ENCODE data around the gene B4GALNT3. TPM values are rescaled to one million over a fixed set of nuclear protein-coding genes. Genes with fewer than 3 reads are reported as not detected.

Gene B4GALNT3
- total RNA-seq, 1 experiment from 2014 or later: 77.9 TPM

DNA sequence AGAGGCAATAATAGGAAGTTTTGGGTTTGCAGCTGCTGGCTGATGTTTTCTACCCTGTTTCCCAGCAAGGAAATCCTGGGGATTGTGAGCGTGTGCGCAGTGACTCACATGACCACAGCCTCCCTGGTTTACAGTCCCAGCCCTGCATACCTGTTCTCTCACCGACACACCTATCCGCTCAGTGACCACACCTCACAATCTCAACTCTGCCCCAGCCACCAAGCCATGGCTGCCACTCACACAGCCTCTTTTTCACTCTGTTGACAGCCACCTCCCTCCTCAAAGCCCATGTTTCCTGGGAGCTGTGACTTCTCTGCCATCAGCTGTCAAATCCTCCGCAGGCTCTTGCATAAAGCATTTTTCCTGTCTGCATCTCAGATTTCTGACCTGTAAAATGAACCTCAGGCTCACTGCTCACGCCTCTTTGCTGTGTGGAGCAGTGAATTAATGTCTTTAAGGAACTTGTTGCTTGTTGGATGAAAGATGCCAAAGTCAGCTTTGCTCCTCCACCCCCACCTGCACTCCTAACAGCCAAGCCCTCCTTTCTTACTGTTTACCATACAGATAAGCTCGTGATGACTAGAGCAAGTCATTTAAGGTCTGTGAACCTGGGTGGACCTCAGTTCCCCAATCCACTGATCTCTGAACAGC, 43.5 kb downstream of the B4GALNT3 start:
- Histone ChIP-seq H3K9me3 (no peaks in the 10 kb centered on the region), H3K4me1 (peaks cover 66% of the 10 kb centered on the region), H3K4me3 (ENCODE audit: low read depth, low read length) (peak overlapping the region; percentile 11; the same call in 1 of the 2 replicates), H3K27me3 (replicated peaks; ENCODE audit: control insufficient read depth, insufficient read depth, low read length) (no peaks in the 10 kb centered on the region), H3K36me3 (ENCODE audit: control insufficient read depth, insufficient read depth, low read length) (no peaks in the 10 kb centered on the region; the same call in 1 of the 2 replicates)
- no TSS peak for BruUV-seq (replicated peaks)
- Mint-ChIP-seq H3K9me3 (ENCODE audit: unreplicated experiment) (no peaks in the 10 kb centered on the region), H3K4me3 (ENCODE audit: unreplicated experiment) (peak overlapping the region; percentile 71), H3K27ac (ENCODE audit: unreplicated experiment) (peak overlapping the region; percentile 85), H3K27me3 (ENCODE audit: insufficient read depth, unreplicated experiment) (no peaks in the 10 kb centered on the region), H3K4me1 (ENCODE audit: low read depth, unreplicated experiment) (peaks cover 40% of the 10 kb centered on the region), H3K36me3 (ENCODE audit: insufficient read depth, unreplicated experiment) (peaks cover 25% of the 10 kb centered on the region)
- peak; percentile 86 to 95 for DNase-seq
- intact Hi-C loops (cut with micrococcal nuclease; ENCODE audit: unreplicated experiment): loop anchor here (1.0 to 2.0 kb wide), 5 partner anchors 10 to 52 kb away; no protein-coding TSS in a partner anchor
- TF ChIP-seq, protein P1, sequence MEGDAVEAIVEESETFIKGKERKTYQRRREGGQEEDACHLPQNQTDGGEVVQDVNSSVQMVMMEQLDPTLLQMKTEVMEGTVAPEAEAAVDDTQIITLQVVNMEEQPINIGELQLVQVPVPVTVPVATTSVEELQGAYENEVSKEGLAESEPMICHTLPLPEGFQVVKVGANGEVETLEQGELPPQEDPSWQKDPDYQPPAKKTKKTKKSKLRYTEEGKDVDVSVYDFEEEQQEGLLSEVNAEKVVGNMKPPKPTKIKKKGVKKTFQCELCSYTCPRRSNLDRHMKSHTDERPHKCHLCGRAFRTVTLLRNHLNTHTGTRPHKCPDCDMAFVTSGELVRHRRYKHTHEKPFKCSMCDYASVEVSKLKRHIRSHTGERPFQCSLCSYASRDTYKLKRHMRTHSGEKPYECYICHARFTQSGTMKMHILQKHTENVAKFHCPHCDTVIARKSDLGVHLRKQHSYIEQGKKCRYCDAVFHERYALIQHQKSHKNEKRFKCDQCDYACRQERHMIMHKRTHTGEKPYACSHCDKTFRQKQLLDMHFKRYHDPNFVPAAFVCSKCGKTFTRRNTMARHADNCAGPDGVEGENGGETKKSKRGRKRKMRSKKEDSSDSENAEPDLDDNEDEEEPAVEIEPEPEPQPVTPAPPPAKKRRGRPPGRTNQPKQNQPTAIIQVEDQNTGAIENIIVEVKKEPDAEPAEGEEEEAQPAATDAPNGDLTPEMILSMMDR (IDR thresholded peaks at IDR 0.05; ENCODE audit: insufficient read depth in 1 of 2, low read depth in 1 of 2, low read length in 1 of 2, severe bottlenecking in 1 of 2, unreplicated experiment in 1 of 2): no peak
- ChIA-PET CTCF (interaction anchor here (0.5 to 1.7 kb wide), 12 partner anchors 9 to 248 kb away, joined by 3 to 8 read pairs (median 4); no protein-coding TSS in a partner anchor), POLR2A (interaction anchor here (0.6 to 1.5 kb wide), 9 partner anchors 9 to 866 kb away, joined by 3 to 5 read pairs (median 4); partner anchors contain the start of gene B4GALNT3)

- Mint-ChIP-seq H3K4me1 (ENCODE audit: low read depth, unreplicated experiment) (peaks cover 50% of the 10 kb centered on the region), H3K27ac (ENCODE audit: unreplicated experiment) (peak overlapping the region; percentile 85), H3K4me3 (ENCODE audit: unreplicated experiment) (no peak overlapping the region), H3K36me3 (ENCODE audit: insufficient read depth, unreplicated experiment) (peaks cover 39% of the 10 kb centered on the region), H3K27me3 (ENCODE audit: insufficient read depth, unreplicated experiment) (no peaks in the 10 kb centered on the region), H3K9me3 (ENCODE audit: unreplicated experiment) (no peaks in the 10 kb centered on the region)
- BruUV-seq (replicated peaks): no TSS peak
- Histone ChIP-seq H3K4me1 (peaks cover 72% of the 10 kb centered on the region), H3K9me3 (no peaks in the 10 kb centered on the region), H3K4me3 (ENCODE audit: low read depth, low read length) (no peak overlapping the region), H3K36me3 (ENCODE audit: control insufficient read depth, insufficient read depth, low read length) (peaks cover 1% of the 10 kb centered on the region), H3K27me3 (replicated peaks; ENCODE audit: control insufficient read depth, insufficient read depth, low read length) (no peaks in the 10 kb centered on the region)
- CTCF ChIA-PET: no interaction called here
- TF ChIP-seq, protein P1 (IDR thresholded peaks at IDR 0.05; ENCODE audit: insufficient read depth in 1 of 2, low read depth in 1 of 2, low read length in 1 of 2, severe bottlenecking in 1 of 2, unreplicated experiment in 1 of 2): no peak
- POLR2A ChIA-PET: no interaction called here
- intact Hi-C loops (cut with micrococcal nuclease; ENCODE audit: unreplicated experiment): no loop called here
- DNase-seq: peak in 1 of 2 experiments; percentile 7
Measured at GRCh38 chr12:505221-505620, 45.5 kb downstream of the B4GALNT3 start.

DNA sequence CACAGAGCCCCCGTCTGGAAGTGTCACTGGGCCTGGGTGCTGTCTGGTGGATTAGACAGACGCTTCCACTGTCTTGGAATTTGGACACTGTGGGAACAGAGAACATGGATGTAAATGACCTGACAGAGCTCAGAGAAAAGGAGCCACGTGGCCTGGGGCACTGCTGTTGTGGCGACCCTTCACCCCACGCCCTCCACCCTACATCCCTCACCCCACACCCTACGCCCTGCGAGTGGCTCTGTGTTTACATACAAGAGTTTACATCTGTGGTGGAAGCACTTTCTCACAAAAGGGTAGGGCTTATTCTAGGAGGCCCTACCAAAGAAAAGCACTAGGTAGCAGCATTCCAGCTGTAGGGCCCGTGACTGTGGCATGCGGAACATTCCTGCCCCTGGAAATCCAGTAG, 47.7 kb downstream of the B4GALNT3 start:
- TF ChIP-seq, protein P1 (IDR thresholded peaks at IDR 0.05; ENCODE audit: insufficient read depth in 1 of 2, low read depth in 1 of 2, low read length in 1 of 2, severe bottlenecking in 1 of 2, unreplicated experiment in 1 of 2): peak in 1 of 2 experiments; percentile 38
- no peak overlapping the region for H3K4me3 ChIP-seq (ENCODE audit: low read depth, low read length)
- intact Hi-C loops (cut with micrococcal nuclease; ENCODE audit: unreplicated experiment): no loop called here
- DNase-seq: no peak
- Mint-ChIP-seq H3K4me1 (ENCODE audit: low read depth, unreplicated experiment) (peaks cover 62% of the 10 kb centered on the region), H3K27me3 (ENCODE audit: insufficient read depth, unreplicated experiment) (no peaks in the 10 kb centered on the region), H3K9me3 (ENCODE audit: unreplicated experiment) (peaks cover 15% of the 10 kb centered on the region), H3K36me3 (ENCODE audit: insufficient read depth, unreplicated experiment) (peaks cover 40% of the 10 kb centered on the region), H3K4me3 (ENCODE audit: unreplicated experiment) (no peak overlapping the region), H3K27ac (ENCODE audit: unreplicated experiment) (peak overlapping the region; percentile 54)
- peaks cover 1% of the 10 kb centered on the region for H3K36me3 ChIP-seq (ENCODE audit: control insufficient read depth, insufficient read depth, low read length)
- H3K27me3 ChIP-seq (replicated peaks; ENCODE audit: control insufficient read depth, insufficient read depth, low read length): no peaks in the 10 kb centered on the region
- POLR2A ChIA-PET: no interaction called here
- peaks cover 58% of the 10 kb centered on the region for H3K4me1 ChIP-seq
- no peaks in the 10 kb centered on the region for H3K9me3 ChIP-seq
- CTCF ChIA-PET: interaction anchor here (0.7 to 1.1 kb wide), 2 partner anchors 37 to 57 kb away, joined by 3 read pairs; no protein-coding TSS in a partner anchor
- no TSS peak for BruUV-seq (replicated peaks)
